ENCODE data around the gene PCYT2.

PCYT2 gene

GRCh38 chr17:81912441-81913309 lies 1.5 kb upstream of the PCYT2 start (continued):
- TF ChIP-seq KLF17 (tag by site-specific recombination; IDR thresholded peaks at IDR 0.05) = peak; percentile 83
- no peak; the same call in 1 of the 2 replicates for TF ChIP-seq GLIS2 (tag by site-specific recombination; IDR thresholded peaks at IDR 0.05)
- no peak for TF ChIP-seq WT1 (tag by site-specific recombination; IDR thresholded peaks at IDR 0.05)
- no peak for TF ChIP-seq ZSCAN23 (tag by site-specific recombination; IDR thresholded peaks at IDR 0.05)
- no peak for TF ChIP-seq ZNF544 (tag by site-specific recombination; IDR thresholded peaks at IDR 0.05)
- TF ChIP-seq ZBTB44 (tag by site-specific recombination; IDR thresholded peaks at IDR 0.05) = no peak
- no peak for TF ChIP-seq ZEB2 (tag by site-specific recombination; IDR thresholded peaks at IDR 0.05)
- TF ChIP-seq ZBTB21 (tag by site-specific recombination; IDR thresholded peaks at IDR 0.05) = no peak
- no peak for TF ChIP-seq SCRT1 (tag by site-specific recombination; IDR thresholded peaks at IDR 0.05; ENCODE audit: borderline replicate concordance)
- no peak for TF ChIP-seq ZSCAN16 (tag by site-specific recombination; IDR thresholded peaks at IDR 0.05)
- TF ChIP-seq ZNF248 (tag by site-specific recombination; IDR thresholded peaks at IDR 0.05) = no peak
- TF ChIP-seq ZNF2 (tag by site-specific recombination; IDR thresholded peaks at IDR 0.05) = no peak
- peak; percentile 88 for TF ChIP-seq ZNF692 (tag by site-specific recombination; IDR thresholded peaks at IDR 0.05)

- peaks cover 0 to 68% of the 10 kb centered on the region in 2 experiments; a peak in 1 of 3 replicates for H3K36me3 ChIP-seq (ENCODE audit: control insufficient read depth in 2 of 2, insufficient read depth in 1 of 2, low read length in 2 of 2)
- H3K4me3 ChIP-seq (ENCODE audit: low read depth, low read length) = no peak overlapping the region
- no peaks in the 10 kb centered on the region for H3K9me3 ChIP-seq (ENCODE audit: control insufficient read depth, insufficient read depth, low read depth, low read length)
- ChIA-PET POLR2A (interaction anchor here (0.5 to 2.0 kb wide), 6 partner anchors 10 to 209 kb away, joined by 3 to 10 read pairs (median 4); partner anchors contain the start of genes MAFG and MRPL12), CTCF (interaction anchor here (1.9 kb wide), 1 partner anchor 43 kb away, joined by 8 read pairs; no protein-coding TSS in a partner anchor)
- H3K4me1 ChIP-seq (ENCODE audit: control insufficient read depth, insufficient read depth, low read length) = peaks cover 10% of the 10 kb centered on the region
- H3K27ac ChIP-seq (ENCODE audit: extremely low read depth, low read depth, low read length) = no peak overlapping the region
- TF ChIP-seq ZEB2 (tag by site-specific recombination; IDR thresholded peaks at IDR 0.05) (0 out of 2 replicates have a peak, but pooled peaks have one; percentile 1), ZNF155 (tag by site-specific recombination; IDR thresholded peaks at IDR 0.05) (no peak)
Measured at GRCh38 chr17:81911969-81912368, 770 bp upstream of the PCYT2 start.

GRCh38 chr17:81910840-81911276 lies 341 bp downstream of the PCYT2 start:
- Histone ChIP-seq H3K4me3 (ENCODE audit: low read depth, low read length) (peak overlapping the region; percentile 52), H3K27ac (ENCODE audit: extremely low read depth, low read depth, low read length) (peak overlapping the region; percentile 62; the same call in 1 of the 2 replicates), H3K36me3 (ENCODE audit: control insufficient read depth in 2 of 2, insufficient read depth in 1 of 2, low read length in 2 of 2) (peaks cover 0 to 74% of the 10 kb centered on the region in 2 experiments; a peak in 1 of 3 replicates), H3K4me1 (ENCODE audit: control insufficient read depth, insufficient read depth, low read length) (peaks cover 7% of the 10 kb centered on the region), H3K9me3 (ENCODE audit: control insufficient read depth, insufficient read depth, low read depth, low read length) (no peaks in the 10 kb centered on the region)
- POLR2A ChIA-PET = interaction anchor here (1.3 to 2.0 kb wide), 4 partner anchors 16 to 112 kb away, joined by 3 to 10 read pairs (median 4); partner anchors contain the start of genes CENPX, LRRC45 and MAFG
- CTCF ChIA-PET = interaction anchor here (1.1 kb wide), 1 partner anchor 15 kb away, joined by 3 read pairs; no protein-coding TSS in a partner anchor
- TF ChIP-seq ZBTB8A (tag by site-specific recombination; IDR thresholded peaks at IDR 0.05) = peak; percentile 52; the same call in 1 of the 2 replicates
- peak; percentile 54 for TF ChIP-seq ZIC2 (tag by site-specific recombination; IDR thresholded peaks at IDR 0.05)
- no peak for TF ChIP-seq ZNF473 (tag by site-specific recombination; IDR thresholded peaks at IDR 0.05)
- peak; percentile 71 for TF ChIP-seq GLIS1 (tag by site-specific recombination; IDR thresholded peaks at IDR 0.05)
- no peak for TF ChIP-seq PATZ1 (tag by site-specific recombination; IDR thresholded peaks at IDR 0.05)
- 0 out of 2 replicates have a peak, but pooled peaks have one; percentile 19 for TF ChIP-seq KLF1 (tag by site-specific recombination; IDR thresholded peaks at IDR 0.05)
- TF ChIP-seq KLF8 (tag by site-specific recombination; IDR thresholded peaks at IDR 0.05) = 0 out of 2 replicates have a peak, but pooled peaks have one; percentile 20
- no peak for TF ChIP-seq ZNF10 (tag by site-specific recombination; IDR thresholded peaks at IDR 0.05)
- no peak for TF ChIP-seq PRDM1 (tag by site-specific recombination; IDR thresholded peaks at IDR 0.05)
- TF ChIP-seq SCRT2 (tag by site-specific recombination; IDR thresholded peaks at IDR 0.05) = peak; percentile 40; the same call in 1 of the 2 replicates
- TF ChIP-seq ZNF302 (tag by site-specific recombination; IDR thresholded peaks at IDR 0.05; ENCODE audit: low read depth) = no peak
- peak; percentile 65 for TF ChIP-seq GLIS2 (tag by site-specific recombination; IDR thresholded peaks at IDR 0.05)
- TF ChIP-seq ZNF335 (tag by site-specific recombination; conservative IDR thresholded peaks at IDR 0.05) = peak; percentile 67
- peak; percentile 19; the same call in 1 of the 2 replicates for TF ChIP-seq ZBTB20 (tag by site-specific recombination; IDR thresholded peaks at IDR 0.05)

All from HEK293 (cell line).